ENCODE results near the gene SEZ6.

Gene SEZ6

GRCh38 chr17:28997806-28998205 is 8.0 kb downstream of the SEZ6 start:
- no peak for DNase-seq

GRCh38 chr17:28996554-28997096 is 9.2 kb downstream of the SEZ6 start:
- no peak for DNase-seq

DNA sequence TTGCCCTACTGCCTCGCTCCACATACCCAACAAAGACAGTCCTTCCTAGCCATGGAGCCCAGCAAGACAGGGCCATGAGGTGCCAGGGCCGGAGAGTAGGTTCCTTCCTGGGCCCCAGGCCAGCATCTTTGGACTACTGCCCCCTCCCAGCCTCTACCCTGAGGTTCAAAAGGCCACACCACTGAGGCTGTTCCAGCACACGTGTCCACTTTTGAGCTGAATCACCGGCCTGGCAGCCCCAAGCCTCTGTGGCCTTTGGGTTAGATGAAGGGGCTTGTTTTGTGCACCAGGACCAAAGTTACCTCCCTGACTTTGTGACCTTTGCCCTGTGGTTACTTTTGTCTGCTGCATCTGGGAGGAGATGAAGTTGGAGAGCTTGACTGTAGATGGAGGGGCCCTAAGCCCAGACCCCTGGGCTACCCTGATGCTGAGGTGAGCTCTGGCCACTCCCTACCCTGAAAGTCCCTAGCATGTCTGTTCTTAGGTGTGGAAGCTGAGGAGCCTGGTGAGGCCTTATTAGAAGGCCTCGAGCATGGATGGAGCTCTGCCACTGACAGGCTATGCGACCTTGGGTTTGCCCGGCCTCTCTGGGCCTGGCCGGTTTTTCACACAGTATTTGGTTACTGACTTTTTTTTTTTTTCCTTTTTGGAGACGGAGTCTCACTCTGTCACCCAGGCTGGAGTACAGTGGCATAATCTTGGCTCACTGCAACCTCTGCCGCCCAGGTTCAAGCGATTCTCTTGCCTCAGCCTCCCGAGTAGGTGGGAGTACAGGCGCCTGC is 12.0 kb downstream of the SEZ6 start:
- DNase-seq = no peak

DNA sequence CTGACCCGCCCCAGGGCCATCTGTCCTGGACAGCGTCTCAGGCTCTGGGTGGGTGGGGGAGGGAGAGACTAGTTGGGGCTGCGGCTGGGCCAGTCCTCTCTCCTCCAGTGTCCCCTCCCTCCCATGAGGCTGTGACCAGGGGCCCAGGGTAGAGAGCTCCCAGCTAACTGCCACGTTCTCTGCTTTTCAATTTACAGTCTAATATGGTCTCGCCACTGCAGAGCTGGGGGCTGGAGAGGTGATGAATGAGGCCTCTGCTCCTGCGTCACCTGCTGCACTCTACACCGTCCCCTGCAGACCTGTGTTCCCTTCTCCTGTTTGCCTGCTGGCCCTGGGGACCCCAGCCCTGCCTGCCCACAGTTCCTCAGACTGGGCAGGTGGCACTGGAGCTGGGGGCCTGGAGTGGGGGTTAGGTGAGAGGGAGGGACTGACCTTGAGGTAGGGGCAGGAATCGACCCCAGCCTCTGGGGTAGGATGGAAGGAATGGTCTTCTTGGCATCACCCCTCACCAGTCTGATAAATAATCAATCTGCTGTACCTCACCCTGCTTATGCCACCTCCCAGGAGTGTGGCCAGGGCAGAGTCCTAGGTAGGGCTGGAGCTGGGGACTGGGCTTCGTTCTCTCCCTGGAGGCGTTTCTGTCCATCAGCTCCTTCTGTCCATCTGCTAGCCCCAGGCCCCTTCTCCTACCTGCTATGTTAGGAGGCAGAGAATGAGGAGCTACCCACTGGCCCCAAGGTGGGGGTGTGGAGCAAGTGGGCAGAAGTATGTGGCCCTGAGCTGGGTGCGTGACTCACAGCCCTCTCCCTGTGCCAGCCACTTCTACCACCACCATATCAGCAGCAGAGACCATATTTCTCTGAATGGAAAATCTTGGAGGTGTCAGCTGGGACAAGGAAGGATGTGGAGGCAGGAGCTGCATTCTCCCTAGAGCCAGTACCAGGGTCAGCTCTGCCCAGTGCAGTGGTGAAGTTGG is 12.9 kb downstream of the SEZ6 start:
- no peak for DNase-seq

DNA sequence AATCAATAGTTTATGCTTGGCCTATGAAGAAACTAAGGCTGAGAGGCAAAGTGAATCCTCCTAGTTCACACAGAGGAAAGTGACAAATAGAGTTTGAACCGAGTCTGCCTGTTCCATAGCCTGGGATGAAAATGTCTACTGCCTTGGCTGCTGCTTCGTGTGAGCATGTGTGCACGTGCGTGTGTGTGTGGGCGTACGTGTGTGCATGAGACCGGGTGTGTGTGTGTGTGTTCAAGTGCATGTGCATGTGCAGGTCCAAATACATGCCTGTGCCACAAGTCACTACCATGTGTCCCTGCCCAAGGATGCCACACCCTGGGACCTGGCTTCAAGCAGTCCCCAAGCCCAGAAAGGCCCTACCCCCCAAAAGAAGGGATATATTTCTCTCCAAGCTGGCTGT is 13.6 kb downstream of the SEZ6 start:
- no peak for DNase-seq

DNA sequence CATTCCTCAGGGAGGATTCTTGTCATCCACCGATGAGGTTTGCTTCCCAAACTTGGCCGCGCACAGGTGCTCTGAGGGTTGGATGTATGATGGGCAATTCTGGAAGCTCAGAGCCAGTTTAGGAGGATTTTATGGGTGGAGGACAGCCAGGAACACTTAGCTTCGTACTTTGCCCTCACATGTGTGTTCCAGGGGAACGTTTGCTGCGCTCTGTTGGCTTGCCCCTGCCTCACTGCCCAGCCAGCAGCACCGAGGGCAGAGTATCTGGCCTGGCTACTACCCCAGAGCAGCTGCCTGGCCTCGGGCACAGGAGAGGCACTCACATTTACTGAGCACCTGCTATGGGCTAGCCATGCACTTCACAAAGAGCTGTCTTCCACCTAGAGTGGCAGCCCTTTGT is 14.1 kb downstream of the SEZ6 start:
- no peak for DNase-seq

DNA sequence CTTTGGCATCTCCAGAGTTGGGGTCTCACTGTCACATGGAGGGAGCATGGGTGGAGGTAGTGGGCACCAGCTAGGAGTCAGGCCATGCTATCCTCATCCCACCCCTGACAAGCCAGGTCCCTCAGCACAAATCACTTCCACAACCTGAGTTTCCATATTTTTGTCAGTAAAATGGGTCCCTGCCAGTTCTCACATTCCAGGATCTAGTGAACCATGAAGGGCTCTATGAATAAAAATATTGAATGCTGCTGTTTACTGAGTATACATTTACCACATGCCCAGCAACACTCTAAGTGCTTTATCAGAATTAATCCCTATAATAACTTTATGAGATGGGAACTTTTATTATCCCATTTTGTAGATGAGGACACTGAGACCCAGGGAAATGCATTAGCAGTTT is 16.8 kb downstream of the SEZ6 start:
- no peak for DNase-seq

DNA sequence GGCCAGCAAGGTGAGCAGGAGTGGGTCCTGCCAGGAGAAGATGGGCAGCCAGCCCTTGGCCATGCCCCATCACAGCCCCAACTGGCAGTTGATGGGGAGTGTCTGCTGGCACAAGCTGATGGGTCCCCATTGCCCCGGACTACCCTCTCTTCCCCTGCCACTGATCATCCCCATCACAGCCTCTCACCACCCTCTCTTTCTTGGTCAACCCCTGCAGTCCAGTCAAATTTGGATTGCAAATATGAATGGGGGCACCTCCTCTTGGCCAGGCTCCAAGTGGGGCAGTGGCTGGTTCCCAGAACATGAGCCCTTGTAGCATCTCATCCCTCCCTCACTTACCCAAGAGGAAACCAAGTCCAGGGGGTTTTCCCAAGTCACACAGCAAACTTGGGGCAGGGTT is 17.4 kb downstream of the SEZ6 start:
- no peak for DNase-seq

DNA sequence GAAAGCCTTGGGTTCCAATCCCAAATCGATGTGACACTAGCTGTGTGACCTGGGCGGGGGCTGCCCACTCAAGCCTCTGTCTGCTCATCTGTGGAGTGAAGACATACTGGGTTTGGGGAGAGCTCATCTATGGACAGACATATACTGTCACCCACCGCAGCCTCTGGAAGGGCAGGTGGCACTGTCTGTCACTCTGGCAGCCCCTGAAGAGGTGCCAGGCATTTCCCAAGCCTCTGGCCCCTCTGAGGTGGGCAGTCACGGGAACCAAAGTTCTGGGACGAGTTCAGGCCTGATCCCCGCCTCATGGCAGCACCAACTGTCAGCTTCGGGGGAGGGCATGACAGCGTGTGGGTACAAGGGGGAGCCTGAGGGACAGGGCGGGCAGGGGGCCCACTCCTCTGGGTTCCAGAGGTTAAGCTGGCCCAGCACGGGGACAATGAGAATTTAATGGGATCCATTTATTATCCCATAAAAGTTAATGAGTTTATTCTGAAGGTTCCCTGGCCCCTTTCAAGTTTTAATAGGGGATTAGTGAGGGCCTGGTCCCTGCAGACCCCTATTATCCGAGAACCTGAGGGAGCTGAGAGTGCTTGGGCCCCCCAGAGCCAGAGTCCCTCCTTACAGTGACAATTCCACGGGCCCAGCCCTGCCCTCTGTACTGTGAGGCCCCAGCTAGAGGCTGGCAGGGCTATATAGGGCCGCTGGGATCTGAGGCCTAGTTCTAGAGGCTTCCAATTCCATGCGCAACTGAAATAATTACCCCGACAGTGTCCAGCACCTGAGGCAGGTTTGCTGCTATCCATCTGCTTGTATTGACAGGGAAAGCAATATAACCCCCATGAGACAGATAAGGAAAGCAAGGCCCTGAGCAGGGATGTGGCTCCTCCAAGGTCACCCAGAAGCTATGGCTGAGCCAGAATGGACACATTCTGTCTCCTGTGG is 18.8 kb downstream of the SEZ6 start:
- DNase-seq = no peak

GRCh38 chr17:28985950-28986713 is 19.7 kb downstream of the SEZ6 start:
- DNase-seq = no peak

- DNase-seq = no peak
Observed at GRCh38 chr17:28983286-28984230, 22.3 kb downstream of the SEZ6 start.

GRCh38 chr17:28982131-28982793 is 23.6 kb downstream of the SEZ6 start:
- DNase-seq = peak; percentile 15

DNA sequence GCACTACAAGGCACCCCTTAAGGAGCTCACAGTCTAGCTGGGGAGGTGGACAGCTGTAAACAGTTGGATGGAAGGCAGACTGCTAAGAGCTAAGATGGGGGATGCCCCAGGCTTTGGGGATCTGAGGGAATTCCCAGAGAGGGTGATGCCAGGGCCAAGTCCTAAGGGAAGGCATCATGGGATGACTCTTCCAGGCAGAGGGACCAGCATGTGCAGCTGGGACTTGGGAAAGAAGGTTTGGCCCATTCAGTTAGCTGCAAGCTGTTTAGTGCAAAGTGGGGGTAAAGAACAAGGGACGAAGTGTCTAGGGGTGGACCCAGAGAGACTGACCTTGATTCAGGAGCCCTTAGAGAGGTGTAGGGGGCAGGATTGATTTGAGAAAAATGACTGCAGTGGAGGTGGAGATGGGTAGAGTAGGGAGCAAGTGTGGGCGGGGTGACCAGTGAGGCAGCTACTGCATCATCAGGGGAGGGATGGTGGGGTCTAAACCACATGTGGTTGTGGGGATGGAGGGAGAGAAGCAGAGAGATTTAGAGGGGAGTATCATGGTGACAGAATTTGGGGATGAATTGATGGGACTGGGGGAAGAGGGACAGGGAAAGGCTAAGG is 27.4 kb downstream of the SEZ6 start:
- no peak for DNase-seq

GRCh38 chr17:28977659-28978355 is 28.0 kb downstream of the SEZ6 start:
- no peak for DNase-seq

- no peak for DNase-seq
Observed at GRCh38 chr17:28975646-28976045, 30.2 kb downstream of the SEZ6 start.

- DNase-seq = no peak
Observed at GRCh38 chr17:28975031-28975430, 30.8 kb downstream of the SEZ6 start.

GRCh38 chr17:28974451-28974850 is 31.4 kb downstream of the SEZ6 start:
- no peak for DNase-seq

GRCh38 chr17:28973425-28973824 is 32.4 kb downstream of the SEZ6 start:
- DNase-seq = no peak

- DNase-seq = no peak
Observed at GRCh38 chr17:28972437-28972836, 33.4 kb downstream of the SEZ6 start.

Measured in activated effector memory CD4-positive, alpha-beta T cell treated with Interleukin-2 at 50 U/mL for 16 hours (primary cell).